ENCODE results near the gene ANKRD63.

Gene ANKRD63

DNA sequence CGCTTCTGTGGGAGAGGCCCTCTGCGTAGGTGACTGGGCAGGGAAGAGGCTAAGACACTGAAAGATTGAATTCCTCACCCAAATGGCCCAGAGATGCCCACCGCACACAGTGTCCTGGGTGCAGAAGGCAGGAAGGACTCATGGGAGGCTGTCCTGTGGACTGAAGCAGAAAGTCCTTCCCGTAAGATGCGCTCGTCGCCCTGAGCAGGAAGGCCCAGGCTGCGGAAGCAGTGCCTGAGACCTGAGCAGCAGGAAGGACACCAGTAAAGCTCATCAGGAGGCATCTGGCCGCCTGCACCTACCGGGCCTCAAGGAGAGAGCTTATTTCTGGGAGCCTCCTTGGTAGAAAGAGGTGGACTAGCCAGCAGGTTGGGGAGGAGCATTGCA lies 40.7 kb downstream of the ANKRD63 start:
- no peak overlapping the region for H3K27ac Mint-ChIP-seq
- peaks cover 25 to 53% of the 10 kb centered on the region in 2 donors for H3K27me3 Mint-ChIP-seq
- H3K9me3 Mint-ChIP-seq = no peaks in the 10 kb centered on the region
- no peak overlapping the region for H3K4me3 Mint-ChIP-seq
- DNase-seq (no peak), ATAC-seq (replicated peaks) (no peak)
- H3K4me1 Mint-ChIP-seq (ENCODE audit: low read depth in 2 of 2) = peaks cover 8 to 11% of the 10 kb centered on the region in 2 donors
- no peaks in the 10 kb centered on the region for H3K36me3 Mint-ChIP-seq (ENCODE audit: insufficient read depth)

DNA sequence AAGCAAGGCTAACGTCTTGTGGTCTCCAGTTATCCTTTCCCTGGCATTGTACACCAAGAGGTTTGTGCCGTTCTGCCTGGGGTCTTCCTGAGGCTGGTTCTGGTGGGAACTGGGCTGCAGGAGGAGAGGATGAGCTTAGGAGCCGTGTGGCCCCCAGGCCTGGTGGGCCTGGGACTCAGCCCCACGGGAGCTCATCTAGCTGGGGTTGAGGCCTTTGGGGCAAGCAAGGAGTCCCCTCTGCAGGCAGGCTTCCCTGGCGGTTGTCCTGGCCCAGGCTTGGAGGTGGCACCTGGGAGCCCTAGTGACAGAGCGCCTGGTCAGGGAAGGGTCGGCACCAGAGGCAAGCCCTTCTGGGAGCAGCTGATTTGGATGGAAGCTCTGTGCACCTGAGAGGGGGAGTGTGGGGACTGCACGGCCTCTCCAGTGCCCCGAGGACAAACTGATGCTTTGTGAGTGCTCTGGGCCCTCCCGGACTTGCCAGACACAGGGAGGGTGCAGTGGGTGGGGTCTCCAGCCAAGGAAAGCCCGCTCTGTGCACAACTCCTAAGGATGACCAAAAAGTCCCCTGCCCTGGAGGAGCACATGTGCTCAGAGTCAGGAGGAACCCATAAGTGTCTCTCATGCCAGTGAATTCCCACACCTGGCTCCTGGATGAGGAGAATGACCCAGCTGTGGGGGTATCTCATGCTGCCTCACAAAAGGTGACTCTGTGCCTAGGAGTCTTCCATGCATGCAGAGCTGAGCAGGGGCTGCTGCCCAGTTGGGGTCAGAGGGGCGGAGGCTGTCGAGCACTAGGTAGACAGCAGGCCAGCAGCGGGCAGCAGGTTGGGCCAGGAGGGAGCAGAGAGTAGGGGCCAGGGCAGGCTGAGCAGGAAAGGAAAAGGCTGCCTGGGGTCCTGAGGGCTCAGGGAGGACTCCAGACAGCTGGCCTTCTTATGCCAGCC lies 41.3 kb downstream of the ANKRD63 start:
- ATAC-seq (replicated peaks) = no peak
- no peak for DNase-seq
- Mint-ChIP-seq H3K27ac (no peak overlapping the region), H3K36me3 (ENCODE audit: insufficient read depth) (no peaks in the 10 kb centered on the region), H3K27me3 (peaks cover 25 to 53% of the 10 kb centered on the region in 2 donors), H3K4me1 (ENCODE audit: low read depth in 2 of 2) (peaks cover 8 to 11% of the 10 kb centered on the region in 2 donors), H3K4me3 (no peak overlapping the region), H3K9me3 (no peaks in the 10 kb centered on the region)

DNA sequence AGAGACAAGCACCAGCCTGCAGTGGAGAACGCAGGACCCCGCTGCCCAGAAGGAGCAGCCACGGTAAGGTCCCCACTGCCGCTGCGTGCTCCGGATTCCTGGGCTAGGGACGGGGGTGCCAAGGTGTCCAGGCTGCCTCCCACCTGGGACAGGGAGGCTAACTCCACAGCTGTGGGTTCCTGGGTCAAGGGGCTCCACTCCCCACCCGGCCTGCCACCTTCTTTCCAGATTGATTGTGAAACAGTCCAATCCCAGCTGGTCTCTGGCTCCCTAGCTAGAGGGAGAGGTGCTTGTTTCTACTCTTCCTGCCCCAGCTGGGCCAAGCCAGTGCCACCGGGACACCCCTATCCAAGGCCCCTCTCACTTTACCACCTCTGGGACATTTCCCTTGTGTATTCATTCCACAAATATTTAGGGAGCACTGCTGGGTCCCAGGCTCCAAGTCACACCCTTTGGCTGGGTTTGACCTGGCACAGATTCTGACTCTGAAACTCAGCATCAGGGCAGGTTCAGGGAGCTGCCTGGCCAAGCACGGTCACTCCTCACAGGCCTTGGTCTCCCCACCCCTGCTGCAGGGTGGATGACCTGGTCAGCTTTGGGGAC lies 42.1 kb downstream of the ANKRD63 start:
- Mint-ChIP-seq H3K36me3 (ENCODE audit: insufficient read depth) (no peaks in the 10 kb centered on the region), H3K4me1 (ENCODE audit: low read depth in 2 of 2) (peaks cover 8 to 11% of the 10 kb centered on the region in 2 donors), H3K27me3 (peaks cover 25 to 53% of the 10 kb centered on the region in 2 donors), H3K27ac (no peak overlapping the region), H3K4me3 (no peak overlapping the region), H3K9me3 (no peaks in the 10 kb centered on the region)
- ATAC-seq (replicated peaks) = no peak
- DNase-seq = no peak

DNA sequence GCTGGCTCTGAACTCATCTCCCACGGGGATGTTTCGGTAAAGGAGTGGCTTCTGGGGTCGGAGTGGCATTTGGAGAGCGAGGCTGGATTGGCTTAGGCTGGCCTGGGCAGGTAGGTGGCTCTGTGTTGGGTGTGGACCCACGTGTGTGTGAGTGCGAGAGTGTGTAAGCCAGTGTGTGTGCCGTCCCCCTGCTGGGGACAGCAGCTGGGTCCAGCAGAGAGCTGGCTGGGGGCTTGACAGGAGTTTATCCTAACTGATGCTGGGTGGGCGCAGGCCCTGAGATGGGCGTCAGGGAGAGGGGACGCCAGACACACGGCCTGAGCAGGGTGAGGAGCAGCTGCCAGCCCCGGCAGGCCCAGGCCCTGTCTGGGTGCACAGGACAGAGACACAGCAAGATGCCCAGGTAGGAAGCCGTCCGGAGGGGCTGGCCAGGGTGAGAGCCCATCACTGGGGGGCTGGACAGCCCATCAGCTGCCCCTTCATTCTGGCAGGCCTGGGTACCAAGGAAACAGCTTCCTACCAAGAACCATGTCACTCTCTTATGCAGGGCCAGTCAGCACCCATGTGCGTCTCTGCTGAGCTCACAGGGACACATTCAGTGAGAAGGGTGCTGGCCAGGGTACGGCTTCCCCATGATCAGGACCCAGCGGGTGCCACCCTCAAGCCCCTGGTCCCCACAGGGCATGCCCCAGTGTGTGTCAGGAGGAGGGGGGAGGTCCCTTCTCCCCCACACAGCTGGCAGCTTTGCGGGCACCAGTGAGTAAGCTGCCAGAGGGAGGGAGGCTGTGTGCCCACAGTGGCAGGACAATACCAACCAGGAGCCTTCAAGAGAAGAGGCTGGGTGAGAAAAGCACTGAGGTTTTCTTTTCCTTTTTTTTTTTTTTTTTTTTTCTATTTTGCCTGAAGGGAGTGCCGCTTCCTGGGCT lies 42.9 kb downstream of the ANKRD63 start:
- peaks cover 25 to 53% of the 10 kb centered on the region in 2 donors for H3K27me3 Mint-ChIP-seq
- H3K4me1 Mint-ChIP-seq (ENCODE audit: low read depth in 2 of 2) = peaks cover 8 to 11% of the 10 kb centered on the region in 2 donors
- no peaks in the 10 kb centered on the region for H3K9me3 Mint-ChIP-seq
- DNase-seq (no peak), ATAC-seq (replicated peaks) (no peak)
- peak overlapping the region in 1 of 2 donors; percentile 51 for H3K4me3 Mint-ChIP-seq
- no peaks in the 10 kb centered on the region for H3K36me3 Mint-ChIP-seq (ENCODE audit: insufficient read depth)
- peak overlapping the region in 1 of 2 donors; percentile 72 for H3K27ac Mint-ChIP-seq

DNA sequence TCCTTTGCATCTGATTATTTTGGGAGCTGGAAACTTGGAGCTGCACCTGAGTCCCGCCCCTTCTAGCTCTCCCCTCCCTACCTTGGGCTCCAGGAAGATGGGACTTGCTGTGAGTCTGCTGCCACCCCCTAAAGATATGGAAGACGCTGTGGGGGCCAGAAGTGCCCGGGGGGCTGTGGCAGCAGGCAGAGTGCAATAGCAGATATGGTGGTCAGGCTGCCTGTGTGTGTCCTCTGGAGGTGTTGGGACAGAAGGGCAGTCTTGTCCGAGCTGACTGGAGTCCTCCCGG lies 43.5 kb downstream of the ANKRD63 start:
- Mint-ChIP-seq H3K27ac (peak overlapping the region in 1 of 2 donors; percentile 72), H3K4me1 (ENCODE audit: low read depth in 2 of 2) (peaks cover 8 to 11% of the 10 kb centered on the region in 2 donors), H3K9me3 (no peaks in the 10 kb centered on the region), H3K4me3 (peak overlapping the region; percentile 43 to 51), H3K36me3 (ENCODE audit: insufficient read depth) (no peaks in the 10 kb centered on the region), H3K27me3 (peaks cover 25 to 53% of the 10 kb centered on the region in 2 donors)
- DNase-seq = no peak
- ATAC-seq (replicated peaks) = no peak

DNA sequence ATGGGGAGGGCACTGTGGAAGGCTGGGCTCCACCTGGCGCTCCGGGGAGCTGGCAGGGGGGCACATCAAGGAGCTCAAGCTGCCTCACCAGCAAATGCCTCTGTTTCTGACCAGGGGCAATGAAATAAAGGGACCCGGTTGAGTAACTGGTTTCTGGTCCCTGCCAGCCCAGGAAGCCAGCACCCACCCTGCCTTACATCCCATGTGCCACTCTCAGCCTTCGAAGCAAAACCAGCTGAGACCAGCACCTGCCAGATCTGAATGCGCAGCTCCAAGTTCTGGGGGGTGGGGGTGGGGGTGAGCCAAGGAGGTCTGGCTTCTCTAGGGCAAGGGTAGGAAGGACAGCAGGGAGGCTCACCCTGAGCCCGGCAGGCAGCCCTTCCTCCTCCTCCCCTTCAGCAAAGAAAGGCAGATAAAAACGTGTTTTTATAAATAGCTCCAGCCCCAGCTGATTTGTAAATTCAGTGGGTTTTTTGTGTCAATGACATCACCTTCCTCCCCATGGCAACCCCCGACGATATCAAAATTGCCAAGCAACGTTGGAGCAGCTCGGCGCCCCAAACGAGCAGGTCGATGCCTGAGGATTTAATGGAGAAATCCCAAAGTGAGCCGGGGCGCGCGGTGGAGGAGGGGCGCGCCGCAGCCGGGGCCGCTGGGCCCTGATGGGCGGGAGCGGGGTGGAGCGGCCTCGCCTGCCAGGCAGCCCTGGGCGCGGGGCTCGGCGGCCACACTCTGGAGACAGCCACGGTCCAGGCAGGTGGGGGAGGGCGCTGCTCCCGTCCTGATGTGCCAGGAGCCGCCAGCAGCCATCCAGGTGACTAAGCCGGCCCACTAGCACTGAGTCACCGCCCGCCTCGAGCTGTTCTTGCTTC lies 44.1 kb downstream of the ANKRD63 start, which contains the start of gene PAK6:
Gene PAK6, plus strand, starts transcription at position 532 of the 872 bp plus-strand sequence. CDS start 25,723 bp downstream, outside the sequence.
- H3K4me3 Mint-ChIP-seq = peak within 1 kb of the TSS; percentile 43 to 51
- peak within 1 kb of the TSS in 1 of 2 donors; percentile 72 for H3K27ac Mint-ChIP-seq
- H3K36me3 Mint-ChIP-seq (ENCODE audit: insufficient read depth) = no peaks in the 10 kb centered on the region
- ATAC-seq (replicated peaks) (peak; percentile 65), DNase-seq (peak in 1 of 3 experiments; percentile 19)
- H3K27me3 Mint-ChIP-seq = peaks cover 25 to 53% of the 10 kb centered on the region in 2 donors
- H3K4me1 Mint-ChIP-seq (ENCODE audit: low read depth in 2 of 2) = peaks cover 8 to 11% of the 10 kb centered on the region in 2 donors
- H3K9me3 Mint-ChIP-seq = no peaks in the 10 kb centered on the region

DNA sequence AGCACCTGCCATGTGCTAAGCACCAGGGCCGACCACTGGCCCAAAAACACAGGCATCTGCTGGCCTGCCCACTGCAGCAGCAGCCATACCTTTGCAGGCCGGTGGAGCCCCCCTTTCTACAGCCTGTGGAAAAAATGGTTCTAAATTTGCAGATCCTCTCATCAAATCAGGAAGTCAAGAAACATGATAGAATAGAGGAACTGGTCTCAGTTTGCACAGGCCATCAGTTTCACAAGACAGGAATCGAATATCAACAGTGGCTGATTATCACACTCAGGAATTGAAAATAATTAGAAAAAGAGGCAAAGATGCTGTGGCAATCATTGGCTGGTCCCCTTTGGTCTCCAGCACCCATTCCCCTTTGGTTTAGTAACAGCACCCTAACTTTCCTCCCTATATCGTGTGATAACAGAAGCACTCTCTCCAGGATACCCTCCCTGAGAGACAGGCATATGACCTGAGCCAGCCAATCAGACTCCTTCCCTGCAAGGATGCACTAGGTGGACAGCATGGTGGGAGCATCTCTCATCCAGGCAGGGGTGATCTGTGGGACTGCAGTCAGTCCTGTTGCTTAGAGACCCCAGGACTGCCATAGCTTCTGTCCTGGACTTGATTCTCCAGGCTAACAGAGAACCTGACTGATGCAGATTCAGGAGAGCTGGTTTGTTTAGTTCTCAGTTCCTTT lies 47.5 kb downstream of the ANKRD63 start:
- H3K27ac Mint-ChIP-seq = no peak overlapping the region
- ATAC-seq (replicated peaks) (no peak), DNase-seq (no peak)
- H3K27me3 Mint-ChIP-seq = peaks cover 19 to 30% of the 10 kb centered on the region in 2 donors
- H3K4me1 Mint-ChIP-seq (ENCODE audit: low read depth in 2 of 2) = peaks cover 8% of the 10 kb centered on the region in 2 donors
- H3K36me3 Mint-ChIP-seq (ENCODE audit: insufficient read depth) = no peaks in the 10 kb centered on the region
- no peak overlapping the region for H3K4me3 Mint-ChIP-seq
- H3K9me3 Mint-ChIP-seq = no peaks in the 10 kb centered on the region

DNA sequence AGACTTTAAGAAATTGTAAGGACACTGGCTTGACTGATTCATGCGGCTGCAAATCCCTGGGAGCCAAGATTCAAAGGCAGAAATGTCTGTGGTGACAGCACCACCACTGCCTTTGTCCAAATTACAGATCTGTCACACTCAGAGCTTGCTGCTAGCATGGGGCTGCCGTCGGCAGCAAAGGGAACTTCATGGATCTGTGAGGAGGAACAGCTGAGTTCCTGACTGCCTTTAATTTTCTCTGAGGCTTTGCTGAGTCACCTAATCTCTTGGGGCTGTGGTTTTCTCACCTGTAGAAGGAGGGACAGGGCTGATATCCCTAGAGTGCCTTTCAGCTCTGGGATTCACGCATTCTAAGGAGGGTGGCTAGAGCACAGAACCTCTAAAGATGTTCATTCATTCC lies 48.1 kb downstream of the ANKRD63 start:
- no peak overlapping the region for H3K4me3 Mint-ChIP-seq
- no peak overlapping the region for H3K27ac Mint-ChIP-seq
- peaks cover 15 to 25% of the 10 kb centered on the region in 2 donors for H3K27me3 Mint-ChIP-seq
- no peaks in the 10 kb centered on the region for H3K9me3 Mint-ChIP-seq
- H3K36me3 Mint-ChIP-seq (ENCODE audit: insufficient read depth) = no peaks in the 10 kb centered on the region
- ATAC-seq (replicated peaks) (no peak), DNase-seq (no peak)
- H3K4me1 Mint-ChIP-seq (ENCODE audit: low read depth in 2 of 2) = peaks cover 8% of the 10 kb centered on the region in 2 donors

DNA sequence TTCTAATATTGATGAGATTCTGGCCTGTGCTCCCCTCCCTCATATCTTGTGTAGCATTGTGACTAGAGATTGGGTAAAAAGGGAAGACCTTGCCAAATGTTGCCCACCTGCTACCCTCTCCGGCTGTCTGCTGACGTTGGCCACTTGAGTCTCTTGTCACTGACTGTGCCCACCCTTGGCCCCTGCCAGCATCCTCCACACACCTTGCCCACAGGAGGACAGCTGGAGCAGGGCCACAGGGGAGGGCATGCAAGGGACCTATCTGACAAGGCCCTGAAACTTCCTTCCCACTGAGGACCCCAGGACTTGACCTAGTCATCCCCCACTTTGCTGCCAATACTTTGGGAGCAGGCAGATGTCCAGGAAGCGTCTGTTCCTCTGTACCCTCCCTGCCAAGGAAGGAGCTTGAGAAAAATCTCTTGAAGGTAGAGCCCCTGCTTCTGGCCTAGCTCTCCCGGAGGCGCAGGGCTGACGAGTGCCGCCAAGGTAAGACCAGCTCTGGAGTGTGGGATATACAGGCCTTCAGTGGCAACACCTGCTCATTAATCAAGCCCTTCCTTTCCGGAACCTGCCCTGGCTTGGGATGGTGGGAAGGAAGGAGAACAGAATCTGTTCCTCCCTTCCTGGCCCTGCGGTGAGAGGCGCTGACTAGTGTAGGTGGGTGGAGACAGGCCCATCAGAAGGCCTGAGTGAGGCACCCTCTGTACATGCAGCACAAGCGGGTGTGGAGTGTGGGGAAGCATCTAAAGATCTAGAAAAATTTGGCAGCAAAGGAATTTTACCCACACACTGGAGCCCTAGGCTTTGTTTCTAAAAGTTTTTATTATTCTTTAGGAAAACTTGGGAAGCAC lies 48.9 kb downstream of the ANKRD63 start:
- H3K27me3 Mint-ChIP-seq = peaks cover 8 to 16% of the 10 kb centered on the region in 2 donors
- H3K27ac Mint-ChIP-seq = no peak overlapping the region
- ATAC-seq (replicated peaks) (no peak), DNase-seq (no peak)
- no peak overlapping the region for H3K4me3 Mint-ChIP-seq
- peaks cover 3 to 4% of the 10 kb centered on the region in 2 donors for H3K4me1 Mint-ChIP-seq (ENCODE audit: low read depth in 2 of 2)
- H3K9me3 Mint-ChIP-seq = no peaks in the 10 kb centered on the region
- no peaks in the 10 kb centered on the region for H3K36me3 Mint-ChIP-seq (ENCODE audit: insufficient read depth)

DNA sequence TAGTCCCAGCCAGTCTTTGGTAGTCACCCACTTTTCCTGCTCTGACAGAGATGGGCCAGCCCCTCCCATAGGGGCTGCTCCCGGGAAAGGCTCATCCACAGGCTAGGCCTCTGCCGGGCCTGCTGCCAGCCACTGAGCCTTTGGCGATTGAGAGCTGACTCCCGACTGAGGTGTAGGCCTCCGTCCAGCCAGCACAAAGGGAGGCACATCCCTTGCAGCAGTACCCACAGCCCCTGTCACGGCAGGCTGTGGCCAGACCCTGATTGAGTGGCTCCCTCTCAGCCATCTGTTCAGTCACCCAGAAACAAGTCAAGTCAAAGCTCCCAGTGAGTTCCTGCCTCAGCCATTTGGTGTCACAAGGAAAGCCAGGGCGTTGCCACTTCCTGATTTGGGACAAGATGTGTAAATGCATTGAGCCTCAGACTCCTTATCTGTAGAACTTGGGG lies 50.2 kb downstream of the ANKRD63 start:
- ATAC-seq (replicated peaks) = no peak
- Mint-ChIP-seq H3K4me3 (no peak overlapping the region), H3K27ac (no peak overlapping the region), H3K27me3 (peaks cover 0 to 3% of the 10 kb centered on the region in 2 donors), H3K36me3 (ENCODE audit: insufficient read depth) (no peaks in the 10 kb centered on the region), H3K9me3 (no peaks in the 10 kb centered on the region), H3K4me1 (ENCODE audit: low read depth in 2 of 2) (no peaks in the 10 kb centered on the region)
- no peak for DNase-seq
